Bronchial epithelial cell (primary cell): Measurements from ENCODE around the gene SPATS1. TPM values are rescaled to one million over a fixed set of nuclear protein-coding genes. Genes with fewer than 3 reads are reported as not detected.
"Not testable (repeated sequence)": the region's sequence is repeated elsewhere in the genome, so short reads cannot be mapped to it uniquely, and the experiment has no call there.

Experiments used
- DNase-seq: peaks from one replicate; pipeline ENCODE4 v3.0.0-alpha.2; 2010; ENCODE audit warnings: low read depth
- FAIRE-seq: peaks from 2 replicates; lab custom pipeline; 2011; peaks lifted over from hg19 to GRCh38; lab: Jason Lieb, UNC
- H3K27me3 ChIP-seq: 2 replicates; pipeline ENCODE4 v1.5.1; 2011; ENCODE audit warnings: low read length; ENCODE audit not compliant: control insufficient read depth, insufficient read depth
- H3K36me3 ChIP-seq: 2 replicates; pipeline ENCODE4 v1.5.1; 2011; ENCODE audit warnings: low read length; ENCODE audit not compliant: control insufficient read depth, insufficient read depth
- H3K4me3 ChIP-seq: 2 replicates; pipeline ENCODE4 v1.5.1; 2011; ENCODE audit warnings: mild to moderate bottlenecking, low read depth, low read length, control low read depth
- CTCF ChIP-seq: IDR thresholded peaks from 2 replicates; pipeline ENCODE4 v1.5.1; 2011; ENCODE audit warnings: mild to moderate bottlenecking, moderate library complexity, low read length, control low read depth, inconsistent platforms; ENCODE audit not compliant: insufficient read depth, severe bottlenecking
- total RNA-seq: library from RNA; depleted of rRNA; stranded (reverse); fragments of >200 nt; gene quantifications from 2 replicates; pipeline ENCODE4 v1.2.1, GENCODE V29; 2014

SPATS1 gene
- total RNA-seq, 1 donor from 2014 or later = not detected

GRCh38 chr6:44321210-44321609, 21.2 kb upstream of the SPATS1 start:
- DNase-seq = no peak

GRCh38 chr6:44327096-44327495, 15.4 kb upstream of the SPATS1 start:
- H3K4me3 ChIP-seq = no peak overlapping the region
- peaks cover 3% of the 10 kb centered on the region for H3K27me3 ChIP-seq
- DNase-seq (no peak), FAIRE-seq (no peak)
- H3K36me3 ChIP-seq = no peaks in the 10 kb centered on the region
- no peak for TF ChIP-seq CTCF

More at GRCh38 chr6:44321210-44321609, 21.2 kb upstream of the SPATS1 start:
- no peak for TF ChIP-seq CTCF
- Histone ChIP-seq H3K4me3 (no peak overlapping the region), H3K27me3 (no peaks in the 10 kb centered on the region), H3K36me3 (no peaks in the 10 kb centered on the region)
- FAIRE-seq = no peak

GRCh38 chr6:44327760-44328159, 14.7 kb upstream of the SPATS1 start:
- DNase-seq (no peak), FAIRE-seq (no peak)
- H3K27me3 ChIP-seq = peaks cover 3% of the 10 kb centered on the region
- H3K36me3 ChIP-seq = no peaks in the 10 kb centered on the region
- H3K4me3 ChIP-seq = no peak overlapping the region
- TF ChIP-seq CTCF = no peak

- not testable (repeated sequence) for H3K4me3 ChIP-seq, FAIRE-seq, H3K36me3 ChIP-seq, H3K27me3 ChIP-seq, DNase-seq
Observed at GRCh38 chr6:44328203-44328602, 14.2 kb upstream of the SPATS1 start.

GRCh38 chr6:44329858-44330257, 12.6 kb upstream of the SPATS1 start:
- H3K27me3 ChIP-seq = peaks cover 3% of the 10 kb centered on the region
- H3K4me3 ChIP-seq = no peak overlapping the region
- FAIRE-seq = no peak
- TF ChIP-seq CTCF = no peak
- H3K36me3 ChIP-seq = no peaks in the 10 kb centered on the region
- no peak for DNase-seq

- no peak for FAIRE-seq
- TF ChIP-seq CTCF = no peak
- Histone ChIP-seq H3K4me3 (no peak overlapping the region), H3K36me3 (no peaks in the 10 kb centered on the region), H3K27me3 (peaks cover 3% of the 10 kb centered on the region)
- DNase-seq = no peak
Observed at GRCh38 chr6:44332585-44332984, 9.9 kb upstream of the SPATS1 start.
